Skeletal muscle satellite cell (primary cell): ENCODE results near the gene UBE2QL1.

Experiments used
- H3K27me3 ChIP-seq: 2 replicates; pipeline ENCODE4 v1.7.0; 2013; ENCODE audit warnings: low read length; ENCODE audit not compliant: control insufficient read depth, insufficient read depth
- H3K36me3 ChIP-seq: 2 replicates; pipeline ENCODE4 v1.7.0; 2013; ENCODE audit warnings: mild to moderate bottlenecking, control low read depth, low read length; ENCODE audit not compliant: insufficient read depth
- H3K4me1 ChIP-seq: 2 replicates; pipeline ENCODE4 v1.7.0; 2013; ENCODE audit warnings: low read length; ENCODE audit not compliant: control insufficient read depth, insufficient read depth
- H3K4me2 ChIP-seq: 2 replicates; pipeline ENCODE4 v1.7.0; 2013; ENCODE audit warnings: mild to moderate bottlenecking, low read length
- H3K4me3 ChIP-seq: 2 replicates; pipeline ENCODE4 v1.7.0; 2013; ENCODE audit warnings: low read length
- H3K9ac ChIP-seq: 2 replicates; pipeline ENCODE4 v1.7.0; 2013; ENCODE audit warnings: mild to moderate bottlenecking, low read depth, low read length, moderate library complexity
- H3K9me3 ChIP-seq: replicated peaks from 2 replicates; pipeline ENCODE4 v1.7.0; 2013; ENCODE audit warnings: mild to moderate bottlenecking, control low read depth, low read length

UBE2QL1 gene

GRCh38 chr5:6522923-6523322 lies 74.3 kb downstream of the UBE2QL1 start:
- Histone ChIP-seq H3K36me3 (no peaks in the 10 kb centered on the region), H3K4me2 (no peak overlapping the region), H3K4me1 (no peaks in the 10 kb centered on the region), H3K9ac (no peak overlapping the region), H3K27me3 (no peaks in the 10 kb centered on the region), H3K4me3 (no peak overlapping the region), H3K9me3 (no peaks in the 10 kb centered on the region)

- Histone ChIP-seq H3K27me3 (no peaks in the 10 kb centered on the region), H3K4me2 (no peak overlapping the region), H3K4me3 (no peak overlapping the region), H3K36me3 (no peaks in the 10 kb centered on the region), H3K9me3 (no peaks in the 10 kb centered on the region), H3K9ac (no peak overlapping the region), H3K4me1 (no peaks in the 10 kb centered on the region)
Observed at GRCh38 chr5:6525422-6525821, 76.8 kb downstream of the UBE2QL1 start.

- no peak overlapping the region for H3K9ac ChIP-seq
- no peaks in the 10 kb centered on the region for H3K36me3 ChIP-seq
- no peaks in the 10 kb centered on the region for H3K27me3 ChIP-seq
- no peak overlapping the region for H3K4me2 ChIP-seq
- no peaks in the 10 kb centered on the region for H3K9me3 ChIP-seq
- no peak overlapping the region for H3K4me3 ChIP-seq
- H3K4me1 ChIP-seq, result no peaks in the 10 kb centered on the region
Observed at GRCh38 chr5:6525910-6526309, 77.3 kb downstream of the UBE2QL1 start.

GRCh38 chr5:6527749-6528455 lies 79.2 kb downstream of the UBE2QL1 start:
- Histone ChIP-seq H3K4me3 (no peak overlapping the region), H3K36me3 (no peaks in the 10 kb centered on the region)

GRCh38 chr5:6535594-6535993 lies 86.9 kb downstream of the UBE2QL1 start:
- no peaks in the 10 kb centered on the region for H3K27me3 ChIP-seq
- H3K9ac ChIP-seq, result no peak overlapping the region
- H3K4me2 ChIP-seq, result no peak overlapping the region
- H3K9me3 ChIP-seq, result no peaks in the 10 kb centered on the region
- no peaks in the 10 kb centered on the region for H3K36me3 ChIP-seq
- no peak overlapping the region for H3K4me3 ChIP-seq
- no peaks in the 10 kb centered on the region for H3K4me1 ChIP-seq

More at GRCh38 chr5:6527749-6528455, 79.2 kb downstream of the UBE2QL1 start:
- Histone ChIP-seq H3K9ac (no peak overlapping the region), H3K27me3 (no peaks in the 10 kb centered on the region), H3K4me2 (no peak overlapping the region), H3K4me1 (no peaks in the 10 kb centered on the region), H3K9me3 (no peaks in the 10 kb centered on the region)

- no peaks in the 10 kb centered on the region for H3K9me3 ChIP-seq
- no peaks in the 10 kb centered on the region for H3K27me3 ChIP-seq
- no peak overlapping the region for H3K4me2 ChIP-seq
- H3K9ac ChIP-seq, result no peak overlapping the region
- H3K4me1 ChIP-seq, result no peaks in the 10 kb centered on the region
- no peaks in the 10 kb centered on the region for H3K36me3 ChIP-seq
- no peak overlapping the region for H3K4me3 ChIP-seq
Observed at GRCh38 chr5:6539060-6539459, 90.4 kb downstream of the UBE2QL1 start.

GRCh38 chr5:6540111-6540827 lies 91.6 kb downstream of the UBE2QL1 start:
- Histone ChIP-seq H3K4me1 (no peaks in the 10 kb centered on the region), H3K27me3 (no peaks in the 10 kb centered on the region), H3K36me3 (no peaks in the 10 kb centered on the region), H3K4me2 (no peak overlapping the region), H3K9me3 (no peaks in the 10 kb centered on the region), H3K9ac (no peak overlapping the region), H3K4me3 (no peak overlapping the region)

GRCh38 chr5:6541256-6542013 lies 92.8 kb downstream of the UBE2QL1 start:
- H3K4me2 ChIP-seq, result no peak overlapping the region
- no peaks in the 10 kb centered on the region for H3K4me1 ChIP-seq
- H3K36me3 ChIP-seq, result no peaks in the 10 kb centered on the region
- H3K9ac ChIP-seq, result no peak overlapping the region
- H3K9me3 ChIP-seq, result no peaks in the 10 kb centered on the region
- H3K27me3 ChIP-seq, result no peaks in the 10 kb centered on the region
- no peak overlapping the region for H3K4me3 ChIP-seq

GRCh38 chr5:6542421-6543345 lies 94.0 kb downstream of the UBE2QL1 start:
- no peaks in the 10 kb centered on the region for H3K4me1 ChIP-seq
- no peaks in the 10 kb centered on the region for H3K27me3 ChIP-seq
- no peak overlapping the region for H3K4me3 ChIP-seq
- H3K36me3 ChIP-seq, result no peaks in the 10 kb centered on the region
- no peak overlapping the region for H3K4me2 ChIP-seq
- no peaks in the 10 kb centered on the region for H3K9me3 ChIP-seq
- H3K9ac ChIP-seq, result no peak overlapping the region

- H3K4me2 ChIP-seq, result no peak overlapping the region
- H3K4me3 ChIP-seq, result no peak overlapping the region
- H3K9me3 ChIP-seq, result no peaks in the 10 kb centered on the region
- no peaks in the 10 kb centered on the region for H3K4me1 ChIP-seq
- no peak overlapping the region for H3K9ac ChIP-seq
- H3K36me3 ChIP-seq, result no peaks in the 10 kb centered on the region
- H3K27me3 ChIP-seq, result no peaks in the 10 kb centered on the region
Observed at GRCh38 chr5:6543346-6543730, 94.7 kb downstream of the UBE2QL1 start.
